Spleen (tissue), 11 donors: ENCODE data around the gene KDM2A. TPM values are rescaled to one million over a fixed set of nuclear protein-coding genes. Genes with fewer than 3 reads are reported as not detected.

Experiments used
- DNase-seq: peaks from one replicate; pipeline ENCODE4 v3.0.0-alpha.2; 2020
- H3K27ac ChIP-seq, 8 donors: fragments of 200-600 bp; sonication (generic) in 7 of 8; 1 replicate in 4 of 8; 2 replicates in 4 of 8; pipeline versions ENCODE4 v1.5.0 to v1.8.0; 2016 to 2021; ENCODE audit warnings: inconsistent platforms in 4 of 8, mild to moderate bottlenecking in 4 of 8, moderate library complexity in 1 of 8
- H3K27me3 ChIP-seq, 7 donors: fragments of 200-600 bp; sonication (generic) in 6 of 7; replicated peaks in 1 of 7; 1 replicate in 4 of 7; 2 replicates in 3 of 7; pipeline versions ENCODE4 v1.5.0 to v1.8.0; 2016 to 2021; ENCODE audit warnings: inconsistent platforms in 3 of 7, mild to moderate bottlenecking in 1 of 7
- H3K36me3 ChIP-seq, 6 donors: fragments of 200-600 bp; sonication (generic) in 5 of 6; 1 replicate in 4 of 6; 2 replicates in 2 of 6; pipeline versions ENCODE4 v1.5.0 to v1.8.0; 2016 to 2021; ENCODE audit warnings: inconsistent platforms in 2 of 6
- H3K4me1 ChIP-seq, 6 donors: fragments of 200-600 bp; sonication (generic) in 5 of 6; 1 replicate in 3 of 6; 2 replicates in 3 of 6; pipeline versions ENCODE4 v1.5.0 to v1.8.0; 2016 to 2021; ENCODE audit warnings: inconsistent platforms in 3 of 6
- H3K4me3 ChIP-seq, 8 donors: fragments of 200-600 bp; sonication (generic) in 7 of 8; 1 replicate in 4 of 8; 2 replicates in 4 of 8; pipeline versions ENCODE4 v1.5.0 to v1.8.0; 2016 to 2021; ENCODE audit warnings: inconsistent platforms in 4 of 8, mild to moderate bottlenecking in 4 of 8, moderate library complexity in 2 of 8
- H3K9me3 ChIP-seq, 8 donors: fragments of 200-600 bp; sonication (generic) in 7 of 8; 1 replicate in 4 of 8; 2 replicates in 4 of 8; pipeline versions ENCODE4 v1.5.0 to v1.8.0; 2016 to 2021; ENCODE audit warnings: inconsistent platforms in 4 of 8
- POLR2A ChIP-seq, 3 donors: fragments of 450-650 bp; IDR thresholded peaks; one replicate each; pipeline ENCODE4 v1.5.1; 2017; ENCODE audit warnings: antibody characterized with exemption in 3 of 3, mild to moderate bottlenecking in 1 of 3
- POLR2AphosphoS5 ChIP-seq, 3 donors: sonication (generic); formaldehyde crosslinking; IDR thresholded peaks; one replicate each; pipeline ENCODE4 v1.5.1; 2017; ENCODE audit warnings: antibody characterized with exemption in 3 of 3
- WGBS, 5 donors: extraction: QIAGEN DNeasy Blood & Tissue Kit in 3 of 5; methylation state at CpG; one replicate each; pipeline versions ENCODE4 v1.1.5 to v1.1.7; 2013 to 2018; 5-methylcytosine and 5-hydroxymethylcytosine counted together
- intact Hi-C: fragments of 100-400 bp; cut with DNase I; formaldehyde crosslinking; loops from one replicate; pipeline ENCODE4 v1.15.0; 2023; ENCODE audit warnings: low total_unique reads
- polyA plus RNA-seq, 3 donors: library from polyadenylated mRNA; stranded (reverse); fragments of 200-250 nt; gene quantifications; one replicate each; pipeline ENCODE4 v1.2.1, GENCODE V29; 2013
- total RNA-seq, 7 donors: library from RNA; depleted of rRNA in 3 of 7; stranded (reverse); fragments of >200 nt in 3 of 7; fragmentation: NEBNext Ultra II Directional in 4 of 7; extraction: Animal tissue kit (Norgen Biotek cat#: 25700) in 4 of 7; gene quantifications; one replicate each; pipeline versions ENCODE4 v1.1.0 to v1.2.1, GENCODE V29; 2016 to 2021
- TF ChIP-seq, protein P1 (sequence below), 11 experiments: fragments of 200-600 bp in 7 of 11; fragments of 450-650 bp in 4 of 11; sonication (generic) in 4 of 11; IDR thresholded peaks in 8 of 11; conservative IDR thresholded peaks in 3 of 11; 1 replicate in 7 of 11; 2 replicates in 4 of 11; pipeline versions ENCODE4 v1.4.0 to v1.8.0; 2016 to 2021; ENCODE audit warnings: antibody characterized with exemption in 11 of 11, inconsistent platforms in 4 of 11, mild to moderate bottlenecking in 1 of 11
- donor health status: healthy with polysubstance abuse.
- donor health status: DM: no; HTN: no; CAD: no; lungs with moderate emphysema.
- donor health status: DM: no; HTN: no; CAD: no.
- donor health status: Bipolar disorder and iron deficiency.
- donor health status: healthy.
- donor health status: DM: no; HTN: no; CAD: no.
- donor health status: DM: yes; HTN: yes; CAD: no.

KDM2A gene
- total and polyA plus RNA-seq, 10 donors, result 18.5 to 149 (median 125) TPM

DNA sequence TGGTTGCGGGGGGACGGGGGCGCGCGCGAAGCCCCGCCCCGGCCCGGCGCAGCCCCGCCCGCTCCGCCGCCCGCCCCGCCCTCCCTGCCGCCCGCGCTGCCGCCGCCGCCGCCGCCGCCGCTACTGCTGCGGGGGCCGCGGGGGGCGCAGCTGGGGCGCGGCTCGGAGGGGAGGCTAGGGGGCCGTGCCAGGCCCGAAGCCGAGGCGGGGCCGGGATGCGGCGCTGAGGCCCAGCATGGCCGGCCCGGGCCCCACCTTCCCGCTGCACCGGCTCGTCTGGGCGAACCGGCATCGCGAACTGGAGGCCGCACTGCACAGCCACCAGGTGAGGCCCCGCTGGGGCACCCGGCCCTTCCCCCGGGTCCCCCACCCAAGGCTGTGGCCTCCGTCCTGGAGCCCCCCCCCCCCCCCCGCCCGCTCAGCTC lies 170.2 kb downstream of the KDM2A start, which contains the start of gene ANKRD13D:
ANKRD13D (plus strand) TSS at position 78 of the 425 bp plus-strand sequence; CDS start at position 236, 158 bp downstream.
- H3K4me3 ChIP-seq, result peak within 1 kb of the TSS; percentile 68 to 95 (median 86)
- no peaks in the 10 kb centered on the region for H3K27me3 ChIP-seq
- TF ChIP-seq POLR2AphosphoS5 (IDR thresholded peaks at IDR 0.05) (no peak), POLR2A (IDR thresholded peaks at IDR 0.05) (no peak)
- TF ChIP-seq, protein P1, sequence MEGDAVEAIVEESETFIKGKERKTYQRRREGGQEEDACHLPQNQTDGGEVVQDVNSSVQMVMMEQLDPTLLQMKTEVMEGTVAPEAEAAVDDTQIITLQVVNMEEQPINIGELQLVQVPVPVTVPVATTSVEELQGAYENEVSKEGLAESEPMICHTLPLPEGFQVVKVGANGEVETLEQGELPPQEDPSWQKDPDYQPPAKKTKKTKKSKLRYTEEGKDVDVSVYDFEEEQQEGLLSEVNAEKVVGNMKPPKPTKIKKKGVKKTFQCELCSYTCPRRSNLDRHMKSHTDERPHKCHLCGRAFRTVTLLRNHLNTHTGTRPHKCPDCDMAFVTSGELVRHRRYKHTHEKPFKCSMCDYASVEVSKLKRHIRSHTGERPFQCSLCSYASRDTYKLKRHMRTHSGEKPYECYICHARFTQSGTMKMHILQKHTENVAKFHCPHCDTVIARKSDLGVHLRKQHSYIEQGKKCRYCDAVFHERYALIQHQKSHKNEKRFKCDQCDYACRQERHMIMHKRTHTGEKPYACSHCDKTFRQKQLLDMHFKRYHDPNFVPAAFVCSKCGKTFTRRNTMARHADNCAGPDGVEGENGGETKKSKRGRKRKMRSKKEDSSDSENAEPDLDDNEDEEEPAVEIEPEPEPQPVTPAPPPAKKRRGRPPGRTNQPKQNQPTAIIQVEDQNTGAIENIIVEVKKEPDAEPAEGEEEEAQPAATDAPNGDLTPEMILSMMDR (IDR thresholded peaks at IDR 0.05 in 8 of 11, conservative IDR thresholded peaks at IDR 0.05 in 3 of 11), result no peak
- peak within 1 kb of the TSS; percentile 93 to 100 (median 97) for H3K27ac ChIP-seq
- intact Hi-C loops, result no loop called here
- peaks cover 0 to 77% (median 53%) of the 10 kb centered on the region in 6 donors for H3K36me3 ChIP-seq
- peaks cover 54 to 96% (median 88%) of the 10 kb centered on the region in 6 donors for H3K4me1 ChIP-seq
- no peaks in the 10 kb centered on the region for H3K9me3 ChIP-seq
- 0 to 1% (median 1%) methylated on average over 14 to 56 of the region's 56 CpGs for WGBS, 5 donors
- peak; percentile 94 for DNase-seq

DNA sequence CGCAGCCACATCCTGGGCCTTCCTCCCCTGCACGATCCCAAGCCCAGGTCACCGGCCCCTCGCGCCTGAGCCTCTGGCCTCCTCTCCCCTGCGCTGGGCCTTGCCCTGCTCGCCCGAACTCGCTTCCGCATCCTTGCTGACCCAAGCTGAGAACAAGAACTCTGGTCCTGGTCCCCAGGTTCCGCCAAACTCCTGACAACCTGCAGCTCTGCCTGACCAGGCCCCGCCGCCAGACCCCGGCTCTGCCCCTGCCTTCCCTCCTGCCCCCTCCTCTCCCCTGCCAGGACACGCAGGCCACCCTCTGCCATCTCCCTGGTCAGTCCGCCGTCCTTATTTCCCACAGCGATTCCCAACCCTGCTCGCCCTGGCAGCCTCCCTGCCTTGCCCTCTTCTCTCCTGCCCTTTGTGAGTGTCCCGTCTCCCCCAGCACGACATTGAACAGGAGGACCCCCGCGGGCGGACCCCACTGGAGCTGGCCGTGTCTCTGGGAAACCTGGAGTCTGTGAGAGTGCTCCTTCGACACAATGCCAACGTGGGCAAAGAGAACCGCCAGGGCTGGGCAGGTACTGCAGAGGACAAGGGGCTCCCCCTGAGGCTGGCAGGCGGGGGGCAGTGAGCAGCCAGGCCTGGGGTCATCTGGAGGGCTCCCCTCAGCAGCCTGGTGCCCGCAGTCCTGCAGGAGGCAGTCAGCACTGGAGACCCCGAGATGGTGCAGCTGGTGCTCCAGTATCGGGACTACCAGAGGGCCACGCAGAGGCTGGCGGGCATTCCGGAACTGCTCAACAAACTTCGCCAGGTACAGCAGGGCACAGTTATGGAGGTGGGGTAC lies 170.8 kb downstream of the KDM2A start:
- intact Hi-C loops, result no loop called here
- TF ChIP-seq, protein P1 (IDR thresholded peaks at IDR 0.05 in 8 of 11, conservative IDR thresholded peaks at IDR 0.05 in 3 of 11), result no peak
- TF ChIP-seq POLR2AphosphoS5 (IDR thresholded peaks at IDR 0.05) (peak; percentile 3 to 71 (median 36)), POLR2A (IDR thresholded peaks at IDR 0.05) (no peak)

DNA sequence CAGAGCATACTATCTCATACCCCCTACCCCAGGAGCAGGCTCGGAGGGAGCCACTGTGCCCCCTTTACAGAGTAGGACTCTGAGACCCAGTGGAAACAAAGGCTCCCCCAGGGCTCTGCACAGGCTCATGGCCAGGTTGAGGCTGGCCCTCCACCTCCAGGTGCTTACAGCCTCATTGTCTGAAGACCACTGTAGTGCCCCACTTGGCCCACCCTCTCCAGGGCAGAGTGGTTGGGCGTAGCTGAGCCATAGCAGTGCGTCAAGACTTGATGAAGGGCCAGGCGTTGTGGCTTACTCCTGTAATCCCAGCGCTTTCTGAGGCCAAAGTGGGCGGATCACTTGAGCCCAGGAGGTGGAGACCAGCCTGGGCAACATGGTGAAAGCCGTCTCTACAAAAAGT lies 171.7 kb downstream of the KDM2A start:
- Histone ChIP-seq H3K27ac (peak overlapping the region in 6 of 8 donors; percentile 13 to 100 (median 96)), H3K4me3 (peak overlapping the region in 3 of 8 donors; percentile 76 to 85 (median 81)), H3K27me3 (no peaks in the 10 kb centered on the region), H3K4me1 (peaks cover 42 to 83% (median 75%) of the 10 kb centered on the region in 6 donors), H3K9me3 (peaks cover 2 to 11% (median 8%) of the 10 kb centered on the region in 8 donors), H3K36me3 (peaks cover 0 to 77% (median 47%) of the 10 kb centered on the region in 6 donors)
- 76 to 90% (median 83%) methylated on average over 5 to 7 of the region's 7 CpGs for WGBS, 5 donors
- TF ChIP-seq POLR2A (IDR thresholded peaks at IDR 0.05) (no peak), POLR2AphosphoS5 (IDR thresholded peaks at IDR 0.05) (no peak)
- TF ChIP-seq, protein P1 (IDR thresholded peaks at IDR 0.05 in 8 of 11, conservative IDR thresholded peaks at IDR 0.05 in 3 of 11), result no peak
- intact Hi-C loops, result no loop called here
- DNase-seq, result peak; percentile 77

More for the DNA sequence above, 170.8 kb downstream of the KDM2A start:
- H3K9me3 ChIP-seq, result peaks cover 0 to 2% (median 0%) of the 10 kb centered on the region in 8 donors
- peak overlapping the region; percentile 68 to 95 (median 86) for H3K4me3 ChIP-seq
- H3K4me1 ChIP-seq, result peaks cover 50 to 92% (median 84%) of the 10 kb centered on the region in 6 donors
- H3K36me3 ChIP-seq, result peaks cover 0 to 77% (median 49%) of the 10 kb centered on the region in 6 donors
- H3K27ac ChIP-seq, result peak overlapping the region; percentile 44 to 100 (median 97)
- H3K27me3 ChIP-seq, result no peaks in the 10 kb centered on the region
- WGBS, 5 donors, result 24 to 36% (median 31%) methylated on average over 27 to 36 of the region's 36 CpGs
- DNase-seq, result peak; percentile 93
